H1 (cell line): ENCODE measurements around the gene SPATA32. TPM values are rescaled to one million over a fixed set of nuclear protein-coding genes. Genes with fewer than 3 reads are reported as not detected.

Experiments
- CBX8 ChIP-seq: fragments of 300-800, 300-1000 bp; sonication (generic); IDR thresholded peaks from 2 replicates; pipeline ENCODE4 v1.7.1; 2016; ENCODE audit warnings: low read depth, low read length, borderline replicate concordance
- CHD1 ChIP-seq: IDR thresholded peaks from 2 replicates; pipeline ENCODE4 v1.6.1; 2012; ENCODE audit warnings: low read depth, low read length, improper control_type of control experiment
- CHD7 ChIP-seq: fragments of 300-600 bp; sonication (generic); IDR thresholded peaks from 2 replicates; pipeline ENCODE4 v1.7.1; 2012; ENCODE audit warnings: low read length, moderate library complexity, mild to moderate bottlenecking, inconsistent platforms; ENCODE audit not compliant: insufficient replicate concordance
- HDAC2 ChIP-seq, 2 experiments: fragments of 300-600 bp in 1 of 2; sonication (generic) in 1 of 2; IDR thresholded peaks; 2 replicates each; pipeline ENCODE4 v1.6.1; 2011 to 2012; ENCODE audit warnings: low read depth in 2 of 2, low read length in 2 of 2, mild to moderate bottlenecking in 2 of 2, moderate library complexity in 2 of 2, borderline replicate concordance in 1 of 2, inconsistent platforms in 1 of 2
- KDM5A ChIP-seq: fragments of 200-600 bp; IDR thresholded peaks from 2 replicates; pipeline ENCODE4 v1.7.1; 2012; ENCODE audit warnings: mild to moderate bottlenecking, low read length, inconsistent platforms, mixed read lengths
- POU5F1 ChIP-seq: IDR thresholded peaks from 2 replicates; pipeline ENCODE4 v1.6.1; 2011; ENCODE audit warnings: low read depth, mild to moderate bottlenecking, low read length, moderate library complexity
- RAD21 ChIP-seq, 2 experiments: IDR thresholded peaks in 1 of 2; conservative IDR thresholded peaks in 1 of 2; 2 replicates each; pipeline ENCODE4 v1.6.1; 2011; ENCODE audit warnings: low read depth in 2 of 2, low read length in 2 of 2, improper control_type of control experiment in 1 of 2, inconsistent platforms in 1 of 2, mild to moderate bottlenecking in 1 of 2, moderate library complexity in 1 of 2
- RBBP5 ChIP-seq: IDR thresholded peaks from 2 replicates; pipeline ENCODE4 v1.7.1; 2012; ENCODE audit warnings: low read depth, mild to moderate bottlenecking, inconsistent platforms, low read length, moderate library complexity, borderline replicate concordance
- SP1 ChIP-seq: IDR thresholded peaks from 2 replicates; pipeline ENCODE4 v1.6.1; 2011; ENCODE audit warnings: low read depth, low read length
- SP2 ChIP-seq: IDR thresholded peaks from 2 replicates; pipeline ENCODE4 v1.6.1; 2012; ENCODE audit warnings: mild to moderate bottlenecking, low read length, inconsistent platforms
- SRF ChIP-seq: IDR thresholded peaks from 2 replicates; pipeline ENCODE4 v1.6.1; 2011; ENCODE audit warnings: mild to moderate bottlenecking, low read depth, low read length, moderate library complexity
- polyA plus RNA-seq, 7 experiments: library from polyadenylated mRNA; depleted of rRNA in 3 of 7; stranded (reverse) in 5 of 7; unstranded in 2 of 7; fragments of >200 nt in 5 of 7; fragments of 200-250 nt in 2 of 7; gene quantifications; 1 replicate in 5 of 7; 2 replicates in 1 of 7; 4 replicates in 1 of 7; pipeline versions ENCODE4 v1.2.1 to v1.2.3, GENCODE V29; 2011 to 2013; ENCODE audit warnings: missing spikeins in 2 of 7, mixed read lengths in 2 of 7
- total RNA-seq: library from RNA; stranded (reverse); fragmentation: NEBNext Ultra II Directional; extraction: Animal tissue kit (Norgen Biotek cat#: 25700); gene quantifications from 2 replicates; pipeline ENCODE4 v1.2.1, GENCODE V29; 2021

Gene SPATA32
- total and polyA plus RNA-seq, 2 of the 8 experiments (the other 6 are each of a cell fraction or from before 2014, with no cell fraction given) = 0.24 TPM; not detected in 1

- TF ChIP-seq CHD7 (no peak), CBX8 (no peak), SRF (no peak), HDAC2 (IDR thresholded peaks at IDR 0.05; ENCODE audit: borderline replicate concordance in 1 of 2, low read depth in 2 of 2, low read length in 2 of 2) (no peak), KDM5A (no peak), SP1 (no peak), RBBP5 (no peak), CHD1 (no peak), RAD21 (IDR thresholded peaks at IDR 0.05 in 1 of 2, conservative IDR thresholded peaks at IDR 0.05 in 1 of 2; ENCODE audit: low read depth in 2 of 2, low read length in 2 of 2) (no peak), SP2 (no peak), POU5F1 (no peak)
Measured at GRCh38 chr17:45233423-45233924, 28.4 kb downstream of the SPATA32 start (continued).
